ENCODE measurements around the gene TMC2.

DNA sequence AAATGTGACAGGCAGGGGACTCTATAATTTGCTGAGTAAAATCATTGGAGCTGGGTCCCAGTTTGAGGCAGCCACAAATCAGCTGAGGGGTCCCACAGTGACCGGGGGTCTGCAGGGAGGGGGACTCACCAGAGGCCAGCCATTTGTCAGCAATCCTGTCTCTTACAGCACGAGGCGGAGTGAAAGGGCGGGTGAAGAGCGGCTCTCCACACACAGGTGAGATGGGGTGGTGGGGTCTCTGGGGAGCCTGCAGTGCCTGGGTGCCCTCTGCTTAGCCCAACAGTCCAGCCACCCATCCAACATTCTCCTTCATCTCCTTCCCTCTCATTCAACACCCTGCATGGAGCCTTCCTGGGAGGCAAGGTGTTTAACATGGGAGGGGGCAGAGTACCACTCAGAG lies 728 bp downstream of the TMC2 start:
- TF ChIP-seq, protein P1, sequence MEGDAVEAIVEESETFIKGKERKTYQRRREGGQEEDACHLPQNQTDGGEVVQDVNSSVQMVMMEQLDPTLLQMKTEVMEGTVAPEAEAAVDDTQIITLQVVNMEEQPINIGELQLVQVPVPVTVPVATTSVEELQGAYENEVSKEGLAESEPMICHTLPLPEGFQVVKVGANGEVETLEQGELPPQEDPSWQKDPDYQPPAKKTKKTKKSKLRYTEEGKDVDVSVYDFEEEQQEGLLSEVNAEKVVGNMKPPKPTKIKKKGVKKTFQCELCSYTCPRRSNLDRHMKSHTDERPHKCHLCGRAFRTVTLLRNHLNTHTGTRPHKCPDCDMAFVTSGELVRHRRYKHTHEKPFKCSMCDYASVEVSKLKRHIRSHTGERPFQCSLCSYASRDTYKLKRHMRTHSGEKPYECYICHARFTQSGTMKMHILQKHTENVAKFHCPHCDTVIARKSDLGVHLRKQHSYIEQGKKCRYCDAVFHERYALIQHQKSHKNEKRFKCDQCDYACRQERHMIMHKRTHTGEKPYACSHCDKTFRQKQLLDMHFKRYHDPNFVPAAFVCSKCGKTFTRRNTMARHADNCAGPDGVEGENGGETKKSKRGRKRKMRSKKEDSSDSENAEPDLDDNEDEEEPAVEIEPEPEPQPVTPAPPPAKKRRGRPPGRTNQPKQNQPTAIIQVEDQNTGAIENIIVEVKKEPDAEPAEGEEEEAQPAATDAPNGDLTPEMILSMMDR (IDR thresholded peaks at IDR 0.05; ENCODE audit: low read depth, low read length, poor library complexity, severe bottlenecking), result no peak
- no peak for TF ChIP-seq EZH2phosphoT487 (IDR thresholded peaks at IDR 0.05; ENCODE audit: borderline replicate concordance, low read length)
